Stimulated activated naive CD8-positive, alpha-beta T cell treated with anti-CD3 and anti-CD28 coated beads, Interleukin-15, amount 100 ng/mL, for 72 hours (primary cell): Measurements from ENCODE around the gene SLBP.

ENCODE experiments used
- ATAC-seq: fragments of 150-1000 bp; cut with Tn5 transposase; 2 replicates; pipeline ENCODE4 v1.10.0; 2021; ENCODE audit warnings: mild to moderate bottlenecking, moderate library complexity
- DNase-seq, 2 donors: peaks; one replicate each; pipeline ENCODE4 v3.0.0; 2021 to 2022
- H3K27ac Mint-ChIP-seq, 2 donors: one replicate each; pipeline ENCODE4 v1.8.0; 2022; ENCODE audit warnings: mild to moderate bottlenecking in 2 of 2, mixed read lengths in 2 of 2, moderate library complexity in 2 of 2
- H3K27me3 Mint-ChIP-seq: one replicate; pipeline ENCODE4 v1.8.0; 2022; ENCODE audit warnings: mixed read lengths
- H3K4me1 Mint-ChIP-seq: one replicate; pipeline ENCODE4 v1.8.0; 2022; ENCODE audit warnings: mild to moderate bottlenecking, mixed read lengths
- H3K4me3 Mint-ChIP-seq, 2 donors: one replicate each; pipeline ENCODE4 v1.8.0; 2022; ENCODE audit warnings: mild to moderate bottlenecking in 2 of 2, mixed read lengths in 2 of 2, moderate library complexity in 1 of 2
- H3K9me3 Mint-ChIP-seq, 2 donors: one replicate each; pipeline ENCODE4 v1.8.0; 2022; ENCODE audit warnings: mixed read lengths in 2 of 2

Gene SLBP

GRCh38 chr4:1741208-1741607 lies 29.1 kb upstream of the SLBP start:
- Mint-ChIP-seq H3K9me3 (peaks cover 0 to 11% of the 10 kb centered on the region in 2 donors), H3K4me1 (peaks cover 6% of the 10 kb centered on the region), H3K27ac (no peak overlapping the region), H3K27me3 (no peaks in the 10 kb centered on the region), H3K4me3 (no peak overlapping the region)
- no peak for DNase-seq
- no peak for ATAC-seq

GRCh38 chr4:1740021-1740545 lies 28.0 kb upstream of the SLBP start:
- peaks cover 0 to 11% of the 10 kb centered on the region in 2 donors for H3K9me3 Mint-ChIP-seq
- ATAC-seq (peak; percentile 11), DNase-seq (no peak)
- peaks cover 6% of the 10 kb centered on the region for H3K4me1 Mint-ChIP-seq
- no peak overlapping the region for H3K4me3 Mint-ChIP-seq
- no peaks in the 10 kb centered on the region for H3K27me3 Mint-ChIP-seq
- no peak overlapping the region for H3K27ac Mint-ChIP-seq

- peaks cover 3% of the 10 kb centered on the region for H3K4me1 Mint-ChIP-seq
- ATAC-seq = no peak
These were observed 27.2 kb upstream of the SLBP start for GRCh38 chr4:1739358-1739757.

GRCh38 chr4:1738410-1738809 lies 26.3 kb upstream of the SLBP start:
- no peak for ATAC-seq
- H3K9me3 Mint-ChIP-seq = peaks cover 0 to 11% of the 10 kb centered on the region in 2 donors
- H3K4me1 Mint-ChIP-seq = no peaks in the 10 kb centered on the region
- DNase-seq = no peak
- no peak overlapping the region for H3K4me3 Mint-ChIP-seq
- H3K27ac Mint-ChIP-seq = peak overlapping the region in 1 of 2 donors; percentile 94
- no peaks in the 10 kb centered on the region for H3K27me3 Mint-ChIP-seq

More at GRCh38 chr4:1739358-1739757, 27.2 kb upstream of the SLBP start:
- H3K27ac Mint-ChIP-seq = no peak overlapping the region
- no peak overlapping the region for H3K4me3 Mint-ChIP-seq
- H3K27me3 Mint-ChIP-seq = no peaks in the 10 kb centered on the region
- DNase-seq = no peak
- peaks cover 0 to 11% of the 10 kb centered on the region in 2 donors for H3K9me3 Mint-ChIP-seq

- Mint-ChIP-seq H3K4me1 (no peaks in the 10 kb centered on the region), H3K4me3 (no peak overlapping the region), H3K9me3 (peaks cover 0 to 11% of the 10 kb centered on the region in 2 donors), H3K27ac (no peak overlapping the region), H3K27me3 (no peaks in the 10 kb centered on the region)
- no peak for ATAC-seq
- no peak for DNase-seq
These were observed 25.5 kb upstream of the SLBP start for GRCh38 chr4:1737666-1738065.

- Mint-ChIP-seq H3K27ac (peak overlapping the region in 1 of 2 donors; percentile 76), H3K4me3 (no peak overlapping the region), H3K4me1 (no peaks in the 10 kb centered on the region), H3K9me3 (peaks cover 0 to 11% of the 10 kb centered on the region in 2 donors), H3K27me3 (no peaks in the 10 kb centered on the region)
- ATAC-seq (no peak), DNase-seq (no peak)
These were observed 24.7 kb upstream of the SLBP start for GRCh38 chr4:1736812-1737211.

GRCh38 chr4:1735215-1735614 lies 23.1 kb upstream of the SLBP start:
- H3K27me3 Mint-ChIP-seq = no peaks in the 10 kb centered on the region
- no peak overlapping the region for H3K4me3 Mint-ChIP-seq
- H3K27ac Mint-ChIP-seq = peak overlapping the region in 1 of 2 donors; percentile 48
- ATAC-seq = no peak
- peaks cover 0 to 11% of the 10 kb centered on the region in 2 donors for H3K9me3 Mint-ChIP-seq
- no peak for DNase-seq
- H3K4me1 Mint-ChIP-seq = peaks cover 11% of the 10 kb centered on the region

- H3K4me3 Mint-ChIP-seq = no peak overlapping the region
- H3K27me3 Mint-ChIP-seq = no peaks in the 10 kb centered on the region
- ATAC-seq (no peak), DNase-seq (no peak)
- peak overlapping the region in 1 of 2 donors; percentile 67 for H3K27ac Mint-ChIP-seq
- H3K9me3 Mint-ChIP-seq = no peaks in the 10 kb centered on the region
- peaks cover 33% of the 10 kb centered on the region for H3K4me1 Mint-ChIP-seq
These were observed 20.8 kb upstream of the SLBP start for GRCh38 chr4:1732911-1733310.

- H3K4me1 Mint-ChIP-seq = peaks cover 49% of the 10 kb centered on the region
- no peak overlapping the region for H3K4me3 Mint-ChIP-seq
- peak overlapping the region in 1 of 2 donors; percentile 27 for H3K27ac Mint-ChIP-seq
- DNase-seq (no peak), ATAC-seq (peak; percentile 49)
- no peaks in the 10 kb centered on the region for H3K9me3 Mint-ChIP-seq
- no peaks in the 10 kb centered on the region for H3K27me3 Mint-ChIP-seq
These were observed 19.1 kb upstream of the SLBP start for GRCh38 chr4:1731180-1731579.

- ATAC-seq (no peak), DNase-seq (no peak)
- Mint-ChIP-seq H3K27ac (no peak overlapping the region), H3K4me1 (peaks cover 53% of the 10 kb centered on the region), H3K4me3 (no peak overlapping the region), H3K27me3 (no peaks in the 10 kb centered on the region), H3K9me3 (no peaks in the 10 kb centered on the region)
These were observed 18.5 kb upstream of the SLBP start for GRCh38 chr4:1730532-1731135.

GRCh38 chr4:1728061-1728980 lies 16.2 kb upstream of the SLBP start:
- H3K9me3 Mint-ChIP-seq = no peaks in the 10 kb centered on the region
- no peaks in the 10 kb centered on the region for H3K27me3 Mint-ChIP-seq
- H3K4me1 Mint-ChIP-seq = peaks cover 75% of the 10 kb centered on the region
- H3K27ac Mint-ChIP-seq = peak overlapping the region in 1 of 2 donors; percentile 89
- DNase-seq (no peak), ATAC-seq (no peak)
- H3K4me3 Mint-ChIP-seq = peak overlapping the region in 1 of 2 donors; percentile 41

GRCh38 chr4:1727117-1728031 lies 15.3 kb upstream of the SLBP start:
- DNase-seq = no peak
- no peaks in the 10 kb centered on the region for H3K27me3 Mint-ChIP-seq
- ATAC-seq = no peak
- H3K27ac Mint-ChIP-seq = peak overlapping the region in 1 of 2 donors; percentile 63
- no peaks in the 10 kb centered on the region for H3K9me3 Mint-ChIP-seq
- H3K4me3 Mint-ChIP-seq = peak overlapping the region in 1 of 2 donors; percentile 35
- peaks cover 84% of the 10 kb centered on the region for H3K4me1 Mint-ChIP-seq

- ATAC-seq (peak; percentile 43), DNase-seq (peak; percentile 83 to 84)
- Mint-ChIP-seq H3K9me3 (no peaks in the 10 kb centered on the region), H3K27me3 (no peaks in the 10 kb centered on the region), H3K4me3 (peak overlapping the region; percentile 29 to 44), H3K4me1 (peaks cover 90% of the 10 kb centered on the region), H3K27ac (peak overlapping the region; percentile 82 to 96)
These were observed 14.2 kb upstream of the SLBP start for GRCh38 chr4:1726146-1726934.

GRCh38 chr4:1725521-1725920 lies 13.4 kb upstream of the SLBP start:
- no peaks in the 10 kb centered on the region for H3K27me3 Mint-ChIP-seq
- peak overlapping the region in 1 of 2 donors; percentile 9 for H3K4me3 Mint-ChIP-seq
- ATAC-seq (no peak), DNase-seq (no peak)
- H3K9me3 Mint-ChIP-seq = no peaks in the 10 kb centered on the region
- peaks cover 81% of the 10 kb centered on the region for H3K4me1 Mint-ChIP-seq
- H3K27ac Mint-ChIP-seq = peak overlapping the region; percentile 13 to 54
